Measurements from ENCODE around the gene CCDC30.

GRCh38 chr1:42432714-42433113 lies 30.4 kb upstream of the CCDC30 start:
- TF ChIP-seq TCF7L2 (IDR thresholded peaks at IDR 0.05; ENCODE audit: low read depth, low read length) = no peak
- TF ChIP-seq COPS2 (conservative IDR thresholded peaks at IDR 0.05) = no peak
- TF ChIP-seq CTCF (IDR thresholded peaks at IDR 0.05 in 2 of 3, conservative IDR thresholded peaks at IDR 0.05 in 1 of 3; ENCODE audit: insufficient read depth in 2 of 3, low read depth in 1 of 3, low read length in 3 of 3) = no peak
- TF ChIP-seq CHD1 (IDR thresholded peaks at IDR 0.05; ENCODE audit: low read length) = no peak
- TF ChIP-seq, protein P1, sequence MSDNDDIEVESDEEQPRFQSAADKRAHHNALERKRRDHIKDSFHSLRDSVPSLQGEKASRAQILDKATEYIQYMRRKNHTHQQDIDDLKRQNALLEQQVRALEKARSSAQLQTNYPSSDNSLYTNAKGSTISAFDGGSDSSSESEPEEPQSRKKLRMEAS (CRISPR knock-in tag; IDR thresholded peaks at IDR 0.05) = no peak
- TF ChIP-seq POLR2H (tag; IDR thresholded peaks at IDR 0.05; ENCODE audit: low read depth) = no peak
- TF ChIP-seq KDM4B (IDR thresholded peaks at IDR 0.05; ENCODE audit: borderline replicate concordance in 2 of 2, low read depth in 1 of 2) = no peak
- no peak for TF ChIP-seq MXD1 (CRISPR knock-in tag; IDR thresholded peaks at IDR 0.05; ENCODE audit: borderline replicate concordance, poor library complexity, severe bottlenecking)
- TF ChIP-seq POLR2AphosphoS5 (IDR thresholded peaks at IDR 0.05; ENCODE audit: control insufficient read depth, insufficient read depth, low read depth, low read length) = no peak
- no peak for TF ChIP-seq POLR2A (conservative IDR thresholded peaks at IDR 0.05)
- no peak for TF ChIP-seq SRSF1 (IDR thresholded peaks at IDR 0.05; ENCODE audit: low read depth, low read length)
- no peak for TF ChIP-seq ZNF316 (IDR thresholded peaks at IDR 0.05)
- no peak for TF ChIP-seq CREB1 (IDR thresholded peaks at IDR 0.05)
- TF ChIP-seq CREB1 (CRISPR knock-in tag; IDR thresholded peaks at IDR 0.05) = no peak
- TF ChIP-seq, protein P2, sequence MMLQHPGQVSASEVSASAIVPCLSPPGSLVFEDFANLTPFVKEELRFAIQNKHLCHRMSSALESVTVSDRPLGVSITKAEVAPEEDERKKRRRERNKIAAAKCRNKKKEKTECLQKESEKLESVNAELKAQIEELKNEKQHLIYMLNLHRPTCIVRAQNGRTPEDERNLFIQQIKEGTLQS (IDR thresholded peaks at IDR 0.05) = no peak
- TF ChIP-seq, protein P2 (CRISPR knock-in tag; conservative IDR thresholded peaks at IDR 0.05) = no peak
